Measurements from ENCODE around the gene PRR12. TPM values are rescaled to one million over a fixed set of nuclear protein-coding genes. Genes with fewer than 3 reads are reported as not detected.
A peak's percentile ranks its signal among the peaks of the same experiment; 100 is the strongest.

The PRR12 gene
- total RNA-seq, 1 donor from 2014 or later = 37.0 TPM

GRCh38 chr19:49588365-49589122 lies 2.4 kb upstream of the PRR12 start:
- intact Hi-C loops (cut with DNase I) = loop anchor here (10.0 kb wide), 1 partner anchor 86 kb away; the partner anchor contains the start of gene PRMT1
- ATAC-seq = no peak
- DNase-seq (ENCODE audit: low spot score) = no peak

DNA sequence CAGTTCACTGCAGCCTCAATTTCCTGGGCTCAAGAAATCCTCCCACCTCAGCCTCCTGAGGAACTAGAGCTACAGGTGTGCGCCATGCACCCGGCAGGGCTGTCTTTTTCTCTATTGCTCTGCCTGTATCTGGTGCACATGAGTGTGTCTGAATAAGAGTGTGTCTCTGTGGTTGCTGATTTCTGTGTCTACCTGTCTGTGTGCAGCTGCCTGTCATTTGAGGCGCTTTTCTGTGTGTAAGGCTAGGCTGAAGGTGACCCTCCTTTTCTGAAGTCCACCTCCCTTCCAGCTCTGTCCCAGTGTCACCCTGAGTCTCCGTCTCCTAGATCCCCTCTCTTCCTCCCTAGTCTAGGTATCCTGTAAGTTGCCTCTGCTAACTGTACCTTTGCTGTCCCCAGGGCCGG lies 1.5 kb upstream of the PRR12 start:
- DNase-seq (ENCODE audit: low spot score) (no peak), ATAC-seq (no peak)
- intact Hi-C loops (cut with DNase I) = loop anchor here (10.0 kb wide), 1 partner anchor 85 kb away; the partner anchor contains the start of gene PRMT1

- DNase-seq (ENCODE audit: low spot score) (peak; percentile 94), ATAC-seq (peak; percentile 86)
- intact Hi-C loops (cut with DNase I) = no loop called here
These were observed 661 bp upstream of the PRR12 start for GRCh38 chr19:49590071-49590970.

GRCh38 chr19:49591731-49592485 lies 926 bp downstream of the PRR12 start:
- ATAC-seq = no peak
- intact Hi-C loops (cut with DNase I) = no loop called here
- peak; percentile 73 for DNase-seq (ENCODE audit: low spot score)

GRCh38 chr19:49592486-49593232 lies 1.7 kb downstream of the PRR12 start:
- intact Hi-C loops (cut with DNase I) = no loop called here
- DNase-seq (ENCODE audit: low spot score) (no peak), ATAC-seq (no peak)

DNA sequence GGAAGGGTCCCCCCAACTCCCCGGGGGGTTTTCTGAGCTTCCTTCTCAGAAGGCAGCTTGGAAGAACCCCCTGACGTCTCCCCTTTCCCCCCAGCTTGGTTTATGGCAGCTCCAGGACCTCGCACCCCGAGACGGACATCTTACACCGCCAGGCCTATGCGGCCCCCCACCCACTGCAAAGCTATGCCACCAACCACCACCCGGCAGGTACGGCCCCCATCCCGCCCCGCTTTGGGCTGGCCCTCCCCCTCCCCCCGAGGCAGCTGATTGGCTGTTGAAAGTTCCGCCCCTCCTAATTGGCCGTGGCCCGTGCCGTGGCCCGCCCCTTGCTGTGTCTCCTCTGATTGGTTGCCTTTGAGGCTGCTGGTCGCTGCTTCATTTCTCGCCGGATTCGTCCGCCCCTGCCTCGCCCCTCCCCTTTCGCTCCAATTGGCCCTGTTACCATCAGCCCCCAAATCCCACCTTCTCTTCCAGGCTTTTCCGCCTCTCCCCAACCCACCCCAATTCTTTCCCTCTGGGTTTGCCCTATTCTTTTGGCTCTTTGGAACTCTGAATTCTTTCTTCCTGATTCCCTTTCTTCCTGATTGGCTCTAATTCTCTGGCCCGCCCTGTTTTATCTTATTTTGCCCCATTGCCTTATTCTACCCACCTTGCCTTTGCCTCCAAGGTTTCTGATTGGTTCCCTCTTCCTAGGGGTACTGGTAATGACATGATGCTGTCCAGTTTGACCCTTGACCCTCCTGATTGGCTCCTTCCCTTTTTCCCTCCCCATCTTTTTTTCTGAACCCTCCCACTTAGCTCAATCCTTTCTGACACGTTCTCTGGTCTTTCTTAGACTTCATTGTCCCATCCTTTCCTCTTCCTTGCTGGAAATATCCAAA lies 2.5 kb downstream of the PRR12 start:
- peak; percentile 96 for DNase-seq (ENCODE audit: low spot score)
- ATAC-seq = peak; percentile 85
- intact Hi-C loops (cut with DNase I) = no loop called here

- ATAC-seq (no peak), DNase-seq (ENCODE audit: low spot score) (no peak)
- intact Hi-C loops (cut with DNase I) = no loop called here
These were observed 3.4 kb downstream of the PRR12 start for GRCh38 chr19:49594157-49594992.

DNA sequence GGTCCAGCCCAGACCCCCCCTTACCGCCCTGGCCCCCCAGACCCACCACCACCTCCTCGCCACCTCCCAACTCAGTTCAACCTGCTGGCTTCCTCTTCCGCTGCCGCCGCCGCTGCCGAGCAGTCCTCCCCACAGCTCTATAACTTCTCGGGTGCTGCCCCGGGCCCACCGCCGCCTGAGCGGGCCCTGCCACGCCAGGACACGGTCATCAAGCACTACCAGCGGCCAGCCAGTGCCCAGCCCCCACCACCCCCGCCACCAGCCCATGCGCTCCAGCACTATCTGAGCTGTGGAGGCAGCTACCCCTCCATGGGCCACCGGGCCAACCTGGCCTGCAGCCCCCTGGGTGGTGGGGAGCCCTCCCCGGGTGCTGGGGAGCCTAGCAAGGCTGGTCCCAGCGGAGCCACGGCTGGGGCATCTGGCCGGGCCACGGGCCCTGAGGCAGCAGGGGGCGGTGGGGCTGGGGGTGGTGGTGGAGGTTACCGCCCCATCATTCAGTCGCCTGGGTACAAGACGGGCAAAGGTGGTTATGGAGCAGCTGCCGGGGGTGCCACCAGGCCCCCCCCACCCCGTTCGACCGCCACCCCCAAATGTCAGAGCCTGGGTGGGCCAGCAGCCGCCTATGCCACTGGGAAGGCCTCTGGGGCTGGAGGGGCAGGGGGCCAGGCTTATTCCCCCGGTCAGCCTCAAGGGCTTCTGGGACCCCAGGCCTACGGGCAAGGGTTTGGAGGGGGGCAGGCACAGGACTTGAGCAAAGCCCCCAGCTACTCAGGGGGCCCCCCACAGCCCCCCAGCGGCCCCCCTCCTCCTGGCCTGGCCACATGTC lies 4.2 kb downstream of the PRR12 start:
- intact Hi-C loops (cut with DNase I) = no loop called here
- ATAC-seq (no peak), DNase-seq (ENCODE audit: low spot score) (no peak)

DNA sequence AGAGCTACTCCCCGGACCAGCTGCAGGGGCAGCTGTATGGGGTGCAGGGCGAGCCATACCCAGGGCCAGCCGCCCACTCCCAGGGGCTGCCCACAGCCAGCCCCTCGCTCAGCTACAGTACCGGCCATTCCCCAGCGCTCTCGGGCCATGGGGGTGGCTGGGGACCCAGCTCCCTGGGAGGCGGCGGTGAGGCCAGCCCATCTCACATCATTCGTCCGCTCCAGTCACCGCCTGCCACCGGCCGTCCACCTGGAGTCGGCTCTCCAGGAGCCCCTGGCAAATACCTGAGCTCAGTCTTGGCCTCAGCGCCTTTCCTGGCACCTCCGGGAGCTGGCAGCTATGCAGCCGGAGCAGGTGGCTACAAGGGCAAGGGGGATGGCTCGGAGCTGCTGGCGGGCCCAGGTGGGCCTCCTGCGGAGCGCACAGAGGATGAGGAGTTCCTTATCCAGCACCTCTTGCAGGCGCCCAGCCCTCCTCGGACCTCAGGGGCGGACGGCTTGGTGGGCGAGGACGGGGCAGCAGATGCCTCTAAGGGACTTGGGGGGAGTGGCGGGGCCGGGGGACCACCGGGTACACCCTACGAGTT lies 4.9 kb downstream of the PRR12 start:
- no peak for DNase-seq (ENCODE audit: low spot score)
- no peak for ATAC-seq
- intact Hi-C loops (cut with DNase I) = no loop called here

DNA sequence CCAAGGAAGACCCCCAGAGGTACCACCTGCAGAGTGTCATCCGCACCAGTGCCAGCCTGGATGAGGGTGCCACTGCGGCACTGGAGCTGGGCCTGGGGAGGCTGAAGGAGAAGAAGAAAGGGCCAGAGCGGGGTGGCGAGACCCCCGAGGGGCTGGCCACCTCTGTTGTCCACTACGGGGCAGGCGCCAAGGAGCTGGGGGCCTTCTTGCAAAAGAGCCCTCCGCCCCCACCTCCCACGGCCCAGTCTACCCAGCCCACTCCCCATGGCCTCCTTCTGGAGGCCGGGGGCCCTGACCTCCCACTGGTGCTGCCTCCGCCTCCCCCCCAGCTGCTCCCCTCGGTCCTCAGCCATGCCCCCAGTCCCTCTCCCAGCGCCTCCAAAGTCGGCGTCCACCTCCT lies 5.4 kb downstream of the PRR12 start:
- ATAC-seq = no peak
- intact Hi-C loops (cut with DNase I) = no loop called here
- DNase-seq (ENCODE audit: low spot score) = no peak

- intact Hi-C loops (cut with DNase I) = no loop called here
- ATAC-seq = no peak
- peak; percentile 61 for DNase-seq (ENCODE audit: low spot score)
These were observed 6.1 kb downstream of the PRR12 start for GRCh38 chr19:49596954-49597702.

DNA sequence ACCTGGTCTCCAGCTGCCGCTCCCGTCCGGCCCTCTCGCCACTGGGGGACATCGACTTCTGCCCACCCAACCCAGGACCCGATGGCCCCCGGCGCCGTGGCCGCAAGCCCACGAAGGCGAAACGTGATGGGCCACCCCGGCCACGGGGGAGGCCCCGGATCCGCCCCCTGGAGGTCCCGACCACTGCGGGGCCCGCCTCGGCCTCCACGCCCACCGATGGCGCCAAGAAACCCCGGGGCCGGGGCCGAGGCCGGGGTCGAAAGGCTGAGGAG lies 6.7 kb downstream of the PRR12 start:
- no peak for DNase-seq (ENCODE audit: low spot score)
- intact Hi-C loops (cut with DNase I) = no loop called here
- ATAC-seq = no peak

- ATAC-seq (no peak), DNase-seq (ENCODE audit: low spot score) (no peak)
- intact Hi-C loops (cut with DNase I) = no loop called here
These were observed 8.7 kb downstream of the PRR12 start for GRCh38 chr19:49599378-49600295.

DNA sequence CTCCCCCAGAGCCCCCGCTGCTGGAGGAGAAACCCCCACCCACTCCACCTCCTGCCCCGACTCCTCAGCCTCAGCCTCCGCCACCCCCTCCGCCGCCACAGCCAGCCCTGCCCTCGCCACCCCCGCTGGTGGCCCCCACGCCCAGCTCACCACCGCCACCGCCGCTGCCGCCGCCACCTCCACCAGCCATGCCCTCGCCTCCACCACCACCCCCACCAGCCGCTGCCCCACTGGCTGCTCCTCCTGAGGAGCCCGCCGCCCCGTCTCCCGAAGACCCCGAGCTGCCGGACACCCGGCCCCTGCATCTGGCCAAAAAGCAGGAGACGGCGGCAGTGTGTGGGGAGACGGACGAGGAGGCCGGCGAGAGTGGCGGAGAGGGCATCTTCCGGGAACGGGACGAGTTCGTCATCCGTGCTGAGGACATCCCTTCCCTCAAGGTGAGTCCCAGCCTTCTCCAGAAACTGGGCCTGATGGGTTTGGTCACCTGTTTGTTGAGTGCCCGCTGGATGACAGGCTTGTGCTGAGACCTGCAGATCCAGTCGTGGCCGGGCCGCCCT lies 10.6 kb downstream of the PRR12 start:
- intact Hi-C loops (cut with DNase I) = no loop called here
- ATAC-seq = no peak
- DNase-seq (ENCODE audit: low spot score) = no peak
